H1 (cell line): ENCODE data around the gene SH3GL1. TPM values are rescaled to one million over a fixed set of nuclear protein-coding genes. Genes with fewer than 3 reads are reported as not detected.

ENCODE experiments used
- CTCF ChIA-PET: fragments of 300-600 bp; sonication (Branson Sonifier 250); formaldehyde crosslinking; loops from one replicate; lab custom pipeline; 2021; ENCODE audit not compliant: partially characterized antibody; lab: Charles Lee
- POLR2A ChIA-PET: fragments of 300-600 bp; sonication (Branson Sonifier 250); formaldehyde crosslinking; loops from one replicate; lab custom pipeline; 2021; ENCODE audit warnings: inconsistent platforms; ENCODE audit not compliant: partially characterized antibody; lab: Charles Lee
- DNase-seq, 2 experiments: peaks; one replicate each; pipeline versions ENCODE4 v3.0.0 to v3.0.0-alpha.2; 2010 to 2022; ENCODE audit warnings: low spot score in 2 of 2, low read depth in 1 of 2, mixed read lengths in 1 of 2
- FAIRE-seq: peaks from 2 replicates; lab custom pipeline; 2011; peaks lifted over from hg19 to GRCh38; lab: Jason Lieb, UNC
- H2AFZ ChIP-seq: 2 replicates; pipeline ENCODE4 v1.8.1; 2012; ENCODE audit warnings: low read length, inconsistent platforms
- H2AK5ac ChIP-seq: 2 replicates; pipeline ENCODE4 v1.6.1; 2013; ENCODE audit warnings: low read depth, low read length
- H2BK120ac ChIP-seq: replicated peaks from 2 replicates; pipeline ENCODE3; 2013; ENCODE audit warnings: low read depth, low read length, inconsistent platforms
- H2BK12ac ChIP-seq: 2 replicates; pipeline ENCODE4 v1.6.1; 2013; ENCODE audit warnings: low read depth, low read length
- H2BK15ac ChIP-seq: 2 replicates; pipeline ENCODE4 v1.6.1; 2013; ENCODE audit warnings: low read length
- H2BK20ac ChIP-seq: 2 replicates; pipeline ENCODE4 v1.6.1; 2013; ENCODE audit warnings: low read length
- H2BK5ac ChIP-seq: 2 replicates; pipeline ENCODE4 v1.6.1; 2013; ENCODE audit warnings: low read depth, low read length
- H3K14ac ChIP-seq: 2 replicates; pipeline ENCODE4 v1.6.1; 2013; ENCODE audit warnings: inconsistent platforms; ENCODE audit not compliant: insufficient read length
- H3K18ac ChIP-seq: 2 replicates; pipeline ENCODE4 v1.6.1; 2013; ENCODE audit warnings: low read length; ENCODE audit errors: extremely low read depth
- H3K23ac ChIP-seq: 2 replicates; pipeline ENCODE4 v1.6.1; 2013; ENCODE audit warnings: inconsistent platforms; ENCODE audit not compliant: insufficient read length
- H3K23me2 ChIP-seq: 2 replicates; pipeline ENCODE4 v1.6.1; 2013; ENCODE audit warnings: low read depth, low read length
- H3K27ac ChIP-seq: 2 replicates; pipeline ENCODE4 v1.6.1; 2011; ENCODE audit warnings: low read depth, low read length, inconsistent platforms
- H3K27me3 ChIP-seq, 4 experiments: replicated peaks in 1 of 4; 1 replicate in 1 of 4; 2 replicates in 3 of 4; pipeline versions ENCODE4 v1.6.1 to v1.8.1; 2011 to 2013; ENCODE audit warnings: low read length in 3 of 4, mild to moderate bottlenecking in 3 of 4, inconsistent platforms in 2 of 4, mixed read lengths in 2 of 4, moderate library complexity in 1 of 4; ENCODE audit not compliant: control insufficient read depth in 3 of 4, insufficient read depth in 3 of 4; ENCODE audit errors: extremely low read depth in 1 of 4
- H3K36me3 ChIP-seq, 4 experiments: 2 replicates each; pipeline versions ENCODE4 v1.6.1 to v1.8.1; 2011 to 2013; ENCODE audit warnings: mild to moderate bottlenecking in 4 of 4, low read length in 3 of 4, moderate library complexity in 2 of 4, control low read depth in 1 of 4, inconsistent platforms in 1 of 4; ENCODE audit not compliant: insufficient read depth in 4 of 4, control insufficient read depth in 2 of 4
- H3K4ac ChIP-seq: replicated peaks from 2 replicates; pipeline ENCODE3; 2013; ENCODE audit warnings: low read length, low read depth, mixed read lengths, inconsistent platforms; ENCODE audit not compliant: insufficient read length
- H3K4me1 ChIP-seq, 4 experiments: replicated peaks in 1 of 4; 1 replicate in 1 of 4; 2 replicates in 3 of 4; pipeline versions ENCODE4 v1.6.1 to v1.8.1; 2011 to 2013; ENCODE audit warnings: low read length in 3 of 4, inconsistent platforms in 2 of 4, mixed read lengths in 1 of 4; ENCODE audit not compliant: insufficient read depth in 4 of 4, control insufficient read depth in 3 of 4
- H3K4me2 ChIP-seq, 2 experiments: 2 replicates each; pipeline versions ENCODE4 v1.6.1 to v1.8.1; 2011 to 2013; ENCODE audit warnings: low read depth in 2 of 2, low read length in 2 of 2, control low read depth in 1 of 2, inconsistent platforms in 1 of 2, mild to moderate bottlenecking in 1 of 2; ENCODE audit not compliant: insufficient read depth in 1 of 2
- H3K4me3 ChIP-seq, 4 experiments: fragments of 200-600, 300-600 bp in 1 of 4; sonication (generic), shearing (Covaris generic), sonication (Bioruptor Twin) in 1 of 4; 2 replicates each; pipeline versions ENCODE4 v1.5.1 to v1.8.1; 2011 to 2016; ENCODE audit warnings: low read length in 4 of 4, low read depth in 3 of 4, control low read depth in 2 of 4, inconsistent platforms in 2 of 4, mild to moderate bottlenecking in 2 of 4, mixed read lengths in 1 of 4, moderate library complexity in 1 of 4; ENCODE audit not compliant: insufficient read depth in 2 of 4; ENCODE audit errors: extremely low read depth in 1 of 4
- H3K56ac ChIP-seq: replicated peaks from 2 replicates; pipeline ENCODE3; 2013; ENCODE audit warnings: low read depth, mild to moderate bottlenecking, mixed read lengths, low read length, inconsistent platforms; ENCODE audit not compliant: insufficient read length
- H3K79me1 ChIP-seq: 2 replicates; pipeline ENCODE4 v1.6.1; 2013; ENCODE audit warnings: low read depth, low read length, control low read depth
- H3K79me2 ChIP-seq, 2 experiments: 2 replicates each; pipeline versions ENCODE4 v1.6.1 to v1.8.1; 2012 to 2013; ENCODE audit warnings: low read length in 2 of 2, mild to moderate bottlenecking in 2 of 2, inconsistent platforms in 1 of 2; ENCODE audit not compliant: insufficient read depth in 2 of 2, control insufficient read depth in 1 of 2
- H3K9ac ChIP-seq, 4 experiments: replicated peaks in 1 of 4; 1 replicate in 1 of 4; 2 replicates in 3 of 4; pipeline versions ENCODE4 v1.6.1 to v1.8.1; 2011 to 2013; ENCODE audit warnings: low read depth in 3 of 4, low read length in 3 of 4, control low read depth in 2 of 4, mild to moderate bottlenecking in 2 of 4, moderate library complexity in 2 of 4, inconsistent platforms in 1 of 4; ENCODE audit errors: extremely low read depth in 1 of 4
- H3K9me3 ChIP-seq, 2 experiments: 2 replicates each; pipeline versions ENCODE4 v1.6.1 to v1.8.1; 2012 to 2013; ENCODE audit warnings: mild to moderate bottlenecking in 2 of 2, moderate library complexity in 2 of 2, control low read depth in 1 of 2, inconsistent platforms in 1 of 2, low read depth in 1 of 2, low read length in 1 of 2, mixed read lengths in 1 of 2; ENCODE audit not compliant: insufficient read depth in 2 of 2
- H4K20me1 ChIP-seq, 2 experiments: replicated peaks in 1 of 2; 2 replicates each; pipeline versions ENCODE3 to v1.8.1; 2011 to 2013; ENCODE audit warnings: inconsistent platforms in 2 of 2, low read length in 2 of 2, mild to moderate bottlenecking in 1 of 2; ENCODE audit not compliant: insufficient read depth in 2 of 2, control insufficient read depth in 1 of 2
- H4K5ac ChIP-seq: 2 replicates; pipeline ENCODE4 v1.6.1; 2013; ENCODE audit warnings: low read length, low read depth, mixed read lengths, inconsistent platforms; ENCODE audit not compliant: insufficient read length
- H4K8ac ChIP-seq: 2 replicates; pipeline ENCODE4 v1.8.0; 2013; ENCODE audit warnings: mild to moderate bottlenecking, moderate library complexity, low read length, inconsistent platforms; ENCODE audit not compliant: insufficient read depth; ENCODE audit errors: extremely low read depth
- H4K91ac ChIP-seq: replicated peaks from 2 replicates; pipeline ENCODE3; 2013; ENCODE audit warnings: low read length, mixed read lengths, inconsistent platforms; ENCODE audit not compliant: insufficient read length
- CEBPB ChIP-seq: IDR thresholded peaks from 2 replicates; pipeline ENCODE4 v1.6.1; 2012; ENCODE audit warnings: low read depth, low read length
- CHD2 ChIP-seq: IDR thresholded peaks from 2 replicates; pipeline ENCODE4 v1.6.1; 2012; ENCODE audit warnings: low read length, improper control_type of control experiment
- FOSL1 ChIP-seq: IDR thresholded peaks from 2 replicates; pipeline ENCODE4 v1.6.1; 2011; ENCODE audit warnings: mild to moderate bottlenecking, low read depth, low read length, moderate library complexity; ENCODE audit not compliant: insufficient read depth
- GABPA ChIP-seq: IDR thresholded peaks from 2 replicates; pipeline ENCODE4 v1.6.1; 2011; ENCODE audit warnings: mild to moderate bottlenecking, low read length, moderate library complexity, borderline replicate concordance; ENCODE audit not compliant: insufficient read depth
- KDM1A ChIP-seq: fragments of 200-600, 300-600 bp; sonication (generic); IDR thresholded peaks from 2 replicates; pipeline ENCODE4 v1.7.1; 2016; ENCODE audit warnings: mild to moderate bottlenecking, low read length, borderline replicate concordance
- KDM4A ChIP-seq: IDR thresholded peaks from one replicate; pipeline ENCODE4 v1.7.1; 2012; ENCODE audit warnings: low read depth, mild to moderate bottlenecking, moderate library complexity, low read length, inconsistent platforms; ENCODE audit not compliant: severe bottlenecking
- TEAD4 ChIP-seq: IDR thresholded peaks from 2 replicates; pipeline ENCODE4 v1.6.1; 2012; ENCODE audit warnings: low read depth, low read length, inconsistent platforms, mixed read lengths
- WGBS, 2 experiments: shearing (Covaris generic) in 1 of 2; methylation state at CpG; one replicate each; pipeline versions ENCODE4 v1.1.6 to v1.1.7; 2013 to 2015; ENCODE audit warnings: low lambda C conversion rate in 2 of 2, mixed read lengths in 2 of 2, inconsistent platforms in 1 of 2, low coverage in 1 of 2, missing lambda C conversion rate in 1 of 2; ENCODE audit not compliant: insufficient replicate concordance in 2 of 2, insufficient coverage in 1 of 2, insufficient read length in 1 of 2; ENCODE audit errors: extremely low coverage in 1 of 2, missing lambda C conversion rate in 1 of 2; 5-methylcytosine and 5-hydroxymethylcytosine counted together
- polyA plus RNA-seq, 7 experiments: library from polyadenylated mRNA; depleted of rRNA in 3 of 7; stranded (reverse) in 5 of 7; unstranded in 2 of 7; fragments of >200 nt in 5 of 7; fragments of 200-250 nt in 2 of 7; gene quantifications; 1 replicate in 5 of 7; 2 replicates in 1 of 7; 4 replicates in 1 of 7; pipeline versions ENCODE4 v1.2.1 to v1.2.3, GENCODE V29; 2011 to 2013; ENCODE audit warnings: missing spikeins in 2 of 7, mixed read lengths in 2 of 7
- total RNA-seq: library from RNA; stranded (reverse); fragmentation: NEBNext Ultra II Directional; extraction: Animal tissue kit (Norgen Biotek cat#: 25700); gene quantifications from 2 replicates; pipeline ENCODE4 v1.2.1, GENCODE V29; 2021

Gene SH3GL1
- total and polyA plus RNA-seq, 2 of the 8 experiments (the other 6 are each of a cell fraction or from before 2014, with no cell fraction given) = 81.5 to 102 TPM

DNA sequence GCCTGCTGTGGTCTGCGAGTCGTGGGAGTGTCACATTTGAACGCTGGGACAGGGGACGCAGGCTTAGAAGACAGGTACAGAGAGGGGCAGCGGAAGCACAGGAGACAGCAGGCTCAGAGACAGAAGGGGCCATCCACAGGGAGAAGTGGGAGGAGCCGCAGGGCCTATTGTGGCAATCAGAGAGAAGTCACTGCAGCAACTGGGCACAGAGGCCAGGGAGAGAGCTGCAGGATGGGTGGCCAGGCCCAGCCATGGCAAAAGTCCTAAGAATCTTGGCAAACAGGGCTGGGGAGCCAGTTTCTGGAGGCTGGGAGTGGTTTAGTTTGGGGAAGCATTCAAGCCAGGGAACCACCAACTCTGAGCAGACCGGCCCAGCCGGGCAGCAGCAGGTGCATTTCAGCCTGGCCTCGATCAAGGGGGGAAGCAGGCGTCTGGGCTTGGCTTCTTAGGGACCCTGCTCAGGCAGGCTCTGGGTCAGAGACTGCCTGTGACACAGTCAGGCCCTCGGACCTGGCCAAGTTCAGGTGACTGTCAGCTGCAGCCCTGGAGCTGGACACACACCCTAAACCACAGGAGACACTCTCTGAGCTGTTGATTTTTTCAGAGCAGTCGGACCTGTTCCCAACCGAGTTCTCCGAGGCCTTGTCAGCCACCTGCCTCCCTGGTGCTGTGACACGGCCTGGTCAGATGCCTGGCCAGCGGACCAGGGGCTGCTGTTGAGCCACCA lies 11.8 kb downstream of the SH3GL1 start:
- Histone ChIP-seq H2BK20ac (no peak overlapping the region), H2AFZ (no peak overlapping the region), H3K4me3 (no peak overlapping the region), H2BK5ac (no peak overlapping the region), H3K4me1 (peaks cover 10 to 31% (median 24%) of the 10 kb centered on the region in 4 experiments), H3K14ac (no peak overlapping the region), H3K79me1 (peaks cover 44% of the 10 kb centered on the region), H2BK120ac (no peak overlapping the region), H3K18ac (no peak overlapping the region), H2BK12ac (0 out of 2 replicates have a peak overlapping the region, but pooled peaks have one; percentile 80), H3K27ac (no peak overlapping the region), H3K36me3 (no peaks in the 10 kb centered on the region; a peak in 1 of 8 replicates), H3K23me2 (no peaks in the 10 kb centered on the region; the same call in 1 of the 2 replicates), H3K56ac (no peak overlapping the region), H3K9ac (peak overlapping the region in 1 of 4 experiments; percentile 28; a peak in 1 of 7 replicates), H4K5ac (no peak overlapping the region), H3K79me2 (peaks cover 0 to 78% of the 10 kb centered on the region in 2 experiments; a peak in 2 of 4 replicates), H3K4me2 (no peak overlapping the region), H2BK15ac (no peak overlapping the region), H4K91ac (no peak overlapping the region), H4K8ac (no peak overlapping the region), H3K9me3 (no peaks in the 10 kb centered on the region), H2AK5ac (0 out of 2 replicates have a peak overlapping the region, but pooled peaks have one; percentile 75), H3K23ac (no peak overlapping the region), H4K20me1 (peaks cover 22 to 49% of the 10 kb centered on the region in 2 experiments), H3K27me3 (no peaks in the 10 kb centered on the region), H3K4ac (no peak overlapping the region)
- ChIA-PET POLR2A (interaction anchor here (0.8 to 5.0 kb wide), 12 partner anchors 12 to 45 kb away, joined by 3 to 38 read pairs (median 4); partner anchors contain the start of genes CHAF1A, MPND and SH3GL1), CTCF (interaction anchor here (0.6 to 7.2 kb wide), 9 partner anchors 12 to 67 kb away, joined by 3 to 72 read pairs (median 4); partner anchors contain the start of genes CHAF1A and SH3GL1)
- 87% methylated on average over 16 of the region's 16 CpGs; no CpG with 5 or more reads in 1 of the 2 experiments for WGBS, 2 experiments
- no peak for TF ChIP-seq CEBPB
- TF ChIP-seq KDM1A = no peak
- TF ChIP-seq TEAD4 = no peak
- TF ChIP-seq CHD2 = no peak
- TF ChIP-seq GABPA = no peak
- no peak for TF ChIP-seq KDM4A
- no peak for TF ChIP-seq FOSL1
- no peak for FAIRE-seq
- DNase-seq = no peak
